Left hindlimb (tissue), 1 donor: Measurements from ENCODE around the gene CNTNAP2.

Experiments
- DNase-seq: peaks from one replicate; pipeline ENCODE4 v3.0.0-alpha.2; 2018

The CNTNAP2 gene

GRCh38 chr7:148340438-148341280 lies 2224.1 kb downstream of the CNTNAP2 start:
- no peak for DNase-seq

GRCh38 chr7:148344406-148344805 lies 2227.8 kb downstream of the CNTNAP2 start:
- no peak for DNase-seq

- no peak for DNase-seq
These were observed 2231.4 kb downstream of the CNTNAP2 start for GRCh38 chr7:148347981-148348380.

GRCh38 chr7:148348466-148348865 lies 2231.9 kb downstream of the CNTNAP2 start:
- DNase-seq: no peak

GRCh38 chr7:148356303-148356702 lies 2239.7 kb downstream of the CNTNAP2 start:
- DNase-seq: peak; percentile 78

- no peak for DNase-seq
These were observed 2245.9 kb downstream of the CNTNAP2 start for GRCh38 chr7:148362541-148362940.

GRCh38 chr7:148367731-148368475 lies 2251.3 kb downstream of the CNTNAP2 start:
- DNase-seq: no peak

- no peak for DNase-seq
These were observed 2252.0 kb downstream of the CNTNAP2 start for GRCh38 chr7:148368562-148368961.

- DNase-seq: no peak
These were observed 2254.8 kb downstream of the CNTNAP2 start for GRCh38 chr7:148371280-148371937.

- no peak for DNase-seq
These were observed 2258.0 kb downstream of the CNTNAP2 start for GRCh38 chr7:148374396-148375259.

- DNase-seq: no peak
These were observed 2263.1 kb downstream of the CNTNAP2 start for GRCh38 chr7:148379677-148380076.

GRCh38 chr7:148380596-148381419 lies 2264.2 kb downstream of the CNTNAP2 start:
- no peak for DNase-seq

GRCh38 chr7:148382596-148382995 lies 2266.0 kb downstream of the CNTNAP2 start:
- DNase-seq: no peak

- no peak for DNase-seq
These were observed 2267.1 kb downstream of the CNTNAP2 start for GRCh38 chr7:148383651-148384050.

- no peak for DNase-seq
These were observed 2268.5 kb downstream of the CNTNAP2 start for GRCh38 chr7:148385009-148385682.

GRCh38 chr7:148390381-148390780 lies 2273.8 kb downstream of the CNTNAP2 start:
- DNase-seq: no peak

- DNase-seq: no peak
These were observed 2275.0 kb downstream of the CNTNAP2 start for GRCh38 chr7:148391591-148391990.

- no peak for DNase-seq
These were observed 2278.0 kb downstream of the CNTNAP2 start for GRCh38 chr7:148394582-148394981.

- no peak for DNase-seq
These were observed 2278.8 kb downstream of the CNTNAP2 start for GRCh38 chr7:148395352-148395811.

- no peak for DNase-seq
These were observed 2279.6 kb downstream of the CNTNAP2 start for GRCh38 chr7:148395990-148396716.
